Stimulated activated naive CD8-positive, alpha-beta T cell treated with anti-CD3 and anti-CD28 coated beads, Interleukin-15, amount 100 ng/mL, for 72 hours (primary cell): Measurements from ENCODE around the gene ASTN1.

Experiments used
- ATAC-seq: fragments of 150-1000 bp; cut with Tn5 transposase; 2 replicates; pipeline ENCODE4 v1.10.0; 2021; ENCODE audit warnings: mild to moderate bottlenecking, moderate library complexity
- DNase-seq, 2 donors: peaks; one replicate each; pipeline ENCODE4 v3.0.0; 2021 to 2022
- H3K27ac Mint-ChIP-seq, 2 donors: one replicate each; pipeline ENCODE4 v1.8.0; 2022; ENCODE audit warnings: mild to moderate bottlenecking in 2 of 2, mixed read lengths in 2 of 2, moderate library complexity in 2 of 2
- H3K27me3 Mint-ChIP-seq: one replicate; pipeline ENCODE4 v1.8.0; 2022; ENCODE audit warnings: mixed read lengths
- H3K4me1 Mint-ChIP-seq: one replicate; pipeline ENCODE4 v1.8.0; 2022; ENCODE audit warnings: mild to moderate bottlenecking, mixed read lengths
- H3K4me3 Mint-ChIP-seq, 2 donors: one replicate each; pipeline ENCODE4 v1.8.0; 2022; ENCODE audit warnings: mild to moderate bottlenecking in 2 of 2, mixed read lengths in 2 of 2, moderate library complexity in 1 of 2
- H3K9me3 Mint-ChIP-seq, 2 donors: one replicate each; pipeline ENCODE4 v1.8.0; 2022; ENCODE audit warnings: mixed read lengths in 2 of 2

ASTN1 gene

DNA sequence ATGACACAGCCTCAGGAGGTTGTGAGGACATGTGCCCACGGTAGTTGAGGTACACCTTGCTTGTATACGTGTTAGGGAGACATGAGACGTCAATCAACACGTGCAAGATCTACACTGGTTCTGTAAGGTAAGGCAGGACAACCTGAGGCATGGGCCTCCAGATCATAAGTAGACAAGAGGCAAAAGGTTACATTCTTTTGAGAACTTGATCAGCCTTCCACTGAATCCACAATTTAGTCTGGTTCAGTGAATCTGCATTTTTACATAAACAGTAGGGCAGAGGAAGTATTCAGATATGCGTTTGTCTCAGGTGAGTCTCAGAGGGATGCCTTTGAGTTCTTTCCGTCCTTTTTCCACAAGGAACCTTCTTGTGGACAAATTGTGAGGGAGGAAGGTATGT is 348.9 kb downstream of the ASTN1 start:
- H3K27ac Mint-ChIP-seq: no peak overlapping the region
- no peaks in the 10 kb centered on the region for H3K4me1 Mint-ChIP-seq
- H3K4me3 Mint-ChIP-seq: no peak overlapping the region
- no peak for DNase-seq
- H3K27me3 Mint-ChIP-seq: no peaks in the 10 kb centered on the region
- no peak for ATAC-seq
- H3K9me3 Mint-ChIP-seq: no peaks in the 10 kb centered on the region

DNA sequence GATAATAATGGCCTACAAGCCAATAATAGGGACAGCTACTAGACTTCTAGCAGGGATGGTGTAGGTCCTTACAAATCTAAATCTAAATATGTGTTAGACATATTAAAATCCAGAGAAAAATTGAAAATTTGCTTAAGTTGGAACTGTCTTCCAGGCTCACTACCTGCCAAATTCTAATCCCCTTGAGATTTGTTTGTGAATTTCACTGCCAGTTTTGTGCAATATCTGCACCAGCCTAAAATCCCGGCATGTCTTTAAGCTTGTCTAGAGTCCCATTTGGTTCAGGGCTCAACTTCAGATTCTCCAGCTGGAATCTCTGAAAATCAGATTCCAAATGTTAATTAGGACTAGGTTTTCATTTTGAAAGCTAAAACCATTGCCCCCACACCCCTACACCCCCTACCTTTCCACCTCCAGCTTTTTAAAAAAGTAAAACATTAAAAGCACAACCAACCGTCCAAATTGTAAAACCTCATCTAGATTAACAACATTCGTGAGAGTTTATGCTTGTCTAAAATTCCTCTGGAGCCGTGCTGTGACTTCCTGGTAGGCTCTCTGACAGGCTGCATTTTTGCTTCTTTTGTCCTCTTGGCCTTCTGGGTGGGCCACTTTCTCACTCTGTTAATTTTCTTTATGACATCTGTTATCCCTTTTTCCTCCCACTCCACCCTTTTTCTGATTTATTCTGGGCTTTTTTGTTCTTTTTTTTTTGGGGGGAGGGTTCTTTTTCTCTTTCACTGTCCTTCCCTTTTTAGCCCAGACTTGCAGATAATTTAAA is 352.8 kb downstream of the ASTN1 start:
- DNase-seq: no peak
- Mint-ChIP-seq H3K4me1 (no peaks in the 10 kb centered on the region), H3K27me3 (no peaks in the 10 kb centered on the region), H3K9me3 (no peaks in the 10 kb centered on the region), H3K27ac (no peak overlapping the region), H3K4me3 (no peak overlapping the region)
- no peak for ATAC-seq

DNA sequence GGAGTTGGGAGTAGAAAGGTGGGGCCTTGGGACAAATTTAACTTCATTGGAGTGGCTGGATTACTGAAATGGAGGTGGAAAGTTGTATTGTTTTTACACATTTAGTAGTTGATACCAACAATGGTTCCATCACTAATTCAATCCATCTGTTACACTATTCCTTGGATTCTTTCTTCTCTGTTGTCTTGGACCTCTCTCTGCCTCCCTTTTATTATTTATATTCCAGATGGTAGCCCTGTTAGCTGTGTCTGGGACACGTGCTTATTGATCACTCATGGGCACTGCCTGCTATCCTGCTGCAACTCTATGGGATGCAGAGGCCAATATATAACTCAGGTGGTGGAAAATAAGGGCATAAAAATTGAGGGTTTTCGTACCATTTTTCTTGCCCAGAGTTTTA is 355.2 kb downstream of the ASTN1 start:
- ATAC-seq (no peak), DNase-seq (no peak)
- Mint-ChIP-seq H3K9me3 (no peaks in the 10 kb centered on the region), H3K4me3 (no peak overlapping the region), H3K27ac (no peak overlapping the region), H3K4me1 (no peaks in the 10 kb centered on the region), H3K27me3 (no peaks in the 10 kb centered on the region)
